HTR-8/SVneo (cell line): ENCODE results near the gene CYREN.
"Not testable (repeated sequence)": the region's sequence is repeated elsewhere in the genome, so short reads cannot be mapped to it uniquely, and the experiment has no call there.

Experiments used
- DNase-seq: peaks from one replicate; pipeline ENCODE4 v3.0.0; 2011; ENCODE audit warnings: low spot score, mixed read lengths; ENCODE audit not compliant: insufficient read length
- FAIRE-seq: peaks from 2 replicates; lab custom pipeline; 2011; peaks lifted over from hg19 to GRCh38; lab: Jason Lieb, UNC

CYREN gene

DNA sequence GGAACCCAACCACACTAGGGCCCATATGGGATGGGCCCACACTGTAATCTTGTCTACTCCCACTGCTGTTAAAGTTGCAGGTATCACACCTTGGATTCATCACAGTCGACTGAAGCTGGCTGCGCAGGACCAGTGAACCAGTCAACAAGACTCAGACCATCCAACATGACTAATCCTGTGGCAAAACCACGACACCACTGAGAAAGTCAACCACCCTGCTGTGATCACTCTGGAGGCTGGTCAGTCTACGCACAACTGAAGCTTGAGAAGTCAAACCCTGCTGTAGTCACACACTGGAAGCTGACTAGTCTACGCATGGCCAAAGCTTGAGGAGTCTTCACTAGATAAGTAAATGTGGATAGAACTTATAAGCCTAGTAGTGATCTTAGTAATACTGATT, 9.6 kb upstream of the CYREN start:
- FAIRE-seq (no peak), DNase-seq (no peak)

DNA sequence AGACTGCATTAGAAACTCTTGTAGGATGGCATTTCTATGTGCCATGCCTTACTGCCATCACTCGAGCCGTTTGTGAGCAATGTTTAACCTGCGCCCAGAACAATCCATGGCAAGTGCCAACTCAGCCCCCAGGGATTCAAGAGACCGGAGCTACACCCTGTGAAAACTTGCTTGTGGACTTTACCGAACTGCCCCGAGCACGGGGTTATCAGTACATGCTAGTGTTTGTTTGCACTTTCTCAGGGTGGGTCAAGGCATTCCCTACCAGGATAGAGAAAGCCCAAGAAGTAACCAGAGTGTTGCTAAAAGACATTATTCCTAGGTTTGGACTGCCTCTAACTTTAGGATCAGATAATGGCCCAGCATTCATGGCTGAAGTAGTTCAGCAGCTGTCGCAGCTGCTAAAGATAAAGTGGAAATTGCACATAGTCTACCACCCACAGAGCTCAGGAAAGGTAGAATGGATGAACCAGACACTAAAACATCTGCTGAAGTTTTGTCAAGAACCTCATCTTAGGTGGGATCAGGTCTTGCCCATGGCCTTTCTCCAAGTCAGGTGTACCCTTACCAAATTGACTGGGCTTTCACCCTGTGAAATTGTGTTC, 8.9 kb upstream of the CYREN start:
- DNase-seq (no peak), FAIRE-seq (no peak)

DNA sequence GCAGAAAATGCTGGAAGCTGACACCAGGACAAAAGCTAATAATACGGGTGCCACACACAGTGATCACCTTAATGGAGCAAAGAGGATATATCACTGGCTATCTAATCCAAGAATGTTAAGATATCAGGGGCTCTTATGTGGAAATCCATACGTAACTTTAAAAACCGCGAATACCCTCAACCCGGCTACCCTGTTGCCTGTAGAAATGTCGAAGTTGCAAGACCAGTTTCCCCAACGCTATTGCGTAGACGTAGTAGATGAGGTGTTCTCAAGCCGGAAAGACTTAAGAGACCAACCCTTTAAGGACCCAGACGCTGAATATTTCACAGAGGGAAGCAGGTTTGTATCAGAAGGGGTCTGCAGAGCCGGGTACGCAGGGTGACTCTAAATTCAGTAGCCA, 7.9 kb upstream of the CYREN start:
- DNase-seq (no peak), FAIRE-seq (no peak)

DNA sequence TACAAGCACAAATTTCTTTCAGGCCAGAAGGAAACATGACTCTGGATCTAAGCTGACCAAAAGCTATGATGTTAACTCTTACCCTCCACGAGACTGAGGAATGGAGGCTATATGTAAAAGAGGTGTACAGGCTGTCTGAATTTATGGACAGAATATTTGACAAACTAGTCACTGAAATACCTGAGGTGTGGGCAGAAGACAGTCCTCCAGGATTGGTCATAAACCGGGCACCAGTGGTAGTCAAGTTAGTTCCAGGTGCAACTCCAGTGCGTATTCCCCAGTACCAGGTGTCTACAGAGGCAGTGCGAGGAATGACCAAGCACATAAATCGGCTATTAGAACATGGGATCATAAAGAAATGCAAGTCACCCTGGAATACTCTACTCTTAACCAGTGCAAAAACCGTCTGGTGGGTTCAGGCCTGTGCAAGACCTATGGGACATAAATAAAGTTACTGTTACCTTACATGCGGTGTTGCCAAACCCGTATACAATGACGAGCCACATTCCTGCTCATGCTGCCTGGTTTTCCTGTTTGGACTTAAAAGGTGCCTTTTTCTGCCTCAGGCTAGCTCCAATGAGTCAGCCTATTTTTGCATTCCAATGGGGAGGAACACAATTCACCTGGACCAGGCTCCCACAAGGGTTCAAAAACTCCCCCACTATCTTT, 6.7 kb upstream of the CYREN start:
- FAIRE-seq (no peak), DNase-seq (no peak)

DNA sequence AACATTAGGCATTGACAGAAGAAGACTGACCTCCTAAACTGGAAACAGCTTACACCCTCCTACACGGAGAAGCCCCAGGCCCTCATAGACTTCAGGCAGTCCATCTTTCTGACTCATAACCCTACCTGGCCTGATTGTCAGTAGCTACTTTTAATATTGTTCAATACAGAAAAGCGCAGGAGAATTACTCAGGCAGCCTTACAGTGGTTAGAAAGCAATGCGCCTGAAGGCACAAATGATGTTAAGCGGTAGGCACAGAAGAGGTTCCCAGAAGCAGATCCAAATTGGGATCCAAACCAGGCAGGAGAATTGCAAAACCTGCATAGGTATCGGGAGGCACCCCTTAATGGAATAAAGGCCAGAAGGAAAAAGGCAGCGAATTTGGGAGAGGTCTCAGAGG, 5.4 kb upstream of the CYREN start:
- DNase-seq (no peak), FAIRE-seq (no peak)

DNA sequence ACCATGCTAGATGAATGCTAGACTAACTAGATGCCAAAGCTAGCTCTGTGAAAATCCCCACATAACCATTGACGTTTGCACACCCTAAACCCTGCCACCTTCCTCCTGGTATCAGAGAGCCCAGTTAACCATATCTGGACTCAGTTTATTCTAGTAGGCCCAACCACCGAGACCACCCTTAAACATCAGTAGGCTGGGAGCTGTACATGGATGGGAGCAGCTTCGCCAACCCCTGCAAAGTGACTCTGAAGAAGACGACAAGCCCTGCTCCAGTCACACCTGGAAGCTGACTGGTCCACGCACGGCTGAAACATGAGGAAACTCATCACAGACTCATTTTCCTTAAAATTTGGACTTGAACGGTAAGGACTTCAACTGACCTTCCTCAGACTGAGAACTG, 4.4 kb upstream of the CYREN start:
- DNase-seq = no peak
- FAIRE-seq = no peak

DNA sequence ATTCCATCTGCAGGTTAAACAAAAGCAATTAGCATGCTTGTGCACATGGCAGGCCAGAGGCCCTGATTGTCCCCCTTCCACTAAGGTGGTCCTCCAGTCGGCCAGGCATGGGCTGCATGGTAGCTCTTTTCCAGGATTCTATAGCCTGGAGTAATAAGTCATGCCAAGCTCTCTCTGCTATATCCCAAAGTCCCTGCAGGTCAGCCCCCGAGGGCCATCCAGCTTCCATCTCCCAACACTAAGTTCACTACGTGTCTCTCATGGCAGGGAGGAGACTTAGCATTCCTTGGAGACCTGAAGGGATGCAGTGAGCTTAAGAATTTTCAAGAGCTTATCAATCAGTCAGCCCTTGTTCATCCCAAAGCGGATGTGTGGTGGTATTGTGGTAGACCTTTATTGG, 3.4 kb upstream of the CYREN start:
- not testable (repeated sequence) for FAIRE-seq, DNase-seq

DNA sequence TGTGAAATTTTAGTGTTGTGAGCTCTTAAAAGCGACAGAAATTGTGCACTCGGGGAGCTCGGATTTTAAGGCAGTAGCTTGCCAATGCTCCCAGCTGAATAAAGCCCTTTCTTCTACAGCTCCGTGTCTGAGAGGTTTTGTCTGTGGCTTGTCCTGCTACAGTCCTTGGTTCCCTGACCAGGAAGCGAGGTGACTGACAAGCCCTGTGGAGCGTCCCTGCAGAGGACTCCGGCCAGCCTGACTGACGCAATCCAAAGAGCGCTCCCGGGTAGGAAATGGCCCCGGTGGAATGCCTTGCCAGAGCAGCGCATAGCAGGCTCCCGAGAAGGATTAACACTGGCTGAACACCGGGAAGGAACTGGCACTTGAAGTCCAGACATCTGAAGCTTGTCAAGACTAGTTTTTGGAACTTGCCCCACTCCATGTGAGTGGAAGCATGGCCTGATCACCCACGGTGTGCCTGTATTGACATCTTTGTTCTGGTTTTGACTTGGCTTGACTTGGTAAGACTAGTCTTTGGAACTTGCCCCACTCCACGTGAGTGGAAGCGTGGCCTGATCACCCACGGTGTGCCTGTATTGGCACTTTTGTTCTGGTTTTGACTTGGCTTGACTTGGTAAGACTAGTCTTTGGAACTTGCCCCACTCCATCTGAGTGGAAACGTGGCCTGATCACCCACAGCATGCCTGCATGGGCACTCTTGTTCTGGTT, 1.2 kb upstream of the CYREN start:
- FAIRE-seq, DNase-seq: not testable (repeated sequence)

DNA sequence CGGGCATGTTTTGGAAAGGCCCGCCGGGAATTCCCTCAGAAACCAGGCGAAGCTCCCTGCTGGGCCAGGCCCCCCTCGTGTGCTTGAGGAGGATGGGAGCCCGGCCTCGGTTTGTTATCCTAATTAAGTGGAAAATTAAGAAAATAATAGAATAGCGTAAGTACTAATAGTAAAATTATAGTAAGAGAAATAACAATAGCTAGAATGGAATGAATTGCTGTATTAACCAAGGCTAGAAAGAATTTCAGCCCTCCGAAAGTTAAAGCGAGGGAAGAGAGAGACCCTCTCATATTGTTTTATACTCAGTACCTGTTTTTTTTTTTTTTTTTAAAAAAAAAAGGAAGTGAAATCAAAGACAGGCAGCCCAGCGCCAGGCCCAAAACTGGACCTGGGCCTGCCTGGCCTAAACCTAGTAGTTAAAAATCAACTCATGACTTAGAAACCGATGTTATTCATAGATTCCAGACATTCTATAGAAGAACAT, 533 bp upstream of the CYREN start:
- not testable (repeated sequence) for FAIRE-seq, DNase-seq

DNA sequence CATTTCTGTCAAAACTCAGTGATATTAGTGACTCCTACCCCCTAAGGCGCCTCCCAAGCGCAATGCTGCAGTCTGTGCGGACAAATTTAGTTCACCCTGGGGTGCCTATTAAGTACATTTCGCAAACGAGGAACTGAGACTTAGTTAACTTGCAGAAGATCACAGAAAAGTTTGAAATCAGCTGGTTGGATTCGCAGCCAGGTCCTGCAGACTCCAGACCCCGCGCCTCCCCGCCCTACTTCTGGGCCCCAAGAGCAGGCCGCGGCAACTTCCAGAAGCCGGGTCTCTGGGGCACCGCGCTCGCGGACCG, 588 bp downstream of the CYREN start:
- FAIRE-seq (no peak), DNase-seq (no peak)

DNA sequence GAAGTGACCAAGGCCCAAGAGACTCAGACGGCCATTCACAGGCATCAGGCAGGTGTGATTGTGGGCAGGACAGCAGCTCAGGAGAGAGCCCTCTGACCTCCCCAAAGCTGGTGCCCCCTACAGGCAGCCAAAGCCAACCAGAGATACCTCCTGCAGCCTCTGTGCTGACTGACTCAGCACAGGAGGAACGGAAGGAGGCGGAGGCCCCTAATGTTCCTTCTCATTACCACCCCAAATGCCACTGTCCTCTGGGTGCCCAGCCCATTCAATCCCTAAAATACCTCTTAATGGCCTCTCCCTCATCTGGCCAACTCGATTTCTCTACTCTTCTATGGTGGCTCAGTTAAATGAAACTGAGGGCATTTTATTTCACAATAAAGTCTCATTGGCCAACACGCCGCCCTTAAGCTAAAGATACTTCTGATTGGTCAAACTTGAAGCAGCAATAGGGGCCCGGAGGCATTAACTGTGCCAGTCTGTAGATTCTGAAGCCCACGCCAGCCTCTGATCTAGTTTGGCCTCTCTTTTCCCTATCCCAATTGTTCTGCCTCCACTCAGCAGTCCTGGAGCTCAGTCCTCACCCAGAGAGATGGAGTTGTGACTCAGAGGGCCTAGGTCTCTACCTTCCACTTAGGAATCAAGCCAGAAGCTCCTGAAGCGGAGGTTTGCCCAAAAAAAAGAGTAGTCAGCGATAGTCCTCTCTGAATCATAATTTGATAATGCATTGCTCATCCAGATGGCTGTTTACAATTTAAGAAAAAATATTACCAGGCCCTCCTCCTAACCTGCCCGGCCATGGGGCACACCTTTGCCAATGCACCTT, 1.2 kb downstream of the CYREN start:
- DNase-seq (no peak), FAIRE-seq (no peak)

DNA sequence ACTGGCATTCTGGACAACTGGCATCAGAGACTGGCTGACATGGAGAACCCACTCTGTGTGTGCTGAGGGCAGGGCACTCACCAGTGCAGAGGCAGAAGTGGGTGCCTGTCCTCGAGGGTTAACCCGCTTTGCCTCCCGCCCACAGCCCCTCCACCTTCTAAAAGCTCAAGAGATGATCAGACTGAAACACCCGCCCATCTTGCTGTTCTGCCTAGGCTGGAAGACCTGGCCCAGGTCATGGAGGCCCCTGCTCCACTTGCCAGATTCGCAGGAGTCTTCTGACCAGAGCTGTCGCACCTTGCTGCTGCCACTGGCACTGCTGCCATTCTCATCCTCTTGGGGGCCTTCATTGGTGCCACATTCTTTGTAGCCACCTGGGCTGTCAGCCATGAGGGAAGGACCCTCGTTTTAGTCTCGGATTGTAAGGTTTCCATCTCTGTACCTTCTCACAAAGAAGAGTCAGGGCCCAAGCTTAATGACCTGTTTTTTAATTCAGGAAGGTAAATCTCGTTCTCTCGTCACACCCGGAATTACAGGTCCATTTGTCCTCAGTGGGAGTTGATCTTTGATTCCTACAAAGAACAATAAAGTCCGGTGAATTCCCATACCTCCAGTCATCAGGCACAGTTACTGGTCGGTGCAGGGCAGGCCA, 1.9 kb downstream of the CYREN start:
- no peak for FAIRE-seq
- no peak for DNase-seq

DNA sequence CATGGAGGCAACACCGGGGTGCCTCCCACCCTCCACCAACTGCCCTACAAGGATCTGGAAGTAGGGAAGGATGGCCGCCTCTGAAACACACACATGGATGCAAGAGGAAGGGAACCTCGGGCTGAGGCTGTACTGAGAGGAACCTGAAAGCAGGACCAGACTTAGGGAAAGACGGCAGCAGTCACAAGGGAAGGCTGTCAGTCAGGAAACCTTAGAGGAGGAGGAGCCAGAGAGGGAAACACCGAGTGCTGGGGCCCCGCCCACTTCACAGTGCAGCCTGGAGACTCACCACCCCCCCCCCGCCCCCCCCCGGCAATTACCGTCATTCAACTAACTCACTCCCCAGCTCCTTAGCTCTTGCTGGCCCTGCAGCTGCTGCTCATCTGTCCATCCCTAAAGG, 2.5 kb downstream of the CYREN start:
- FAIRE-seq (no peak), DNase-seq (no peak)

DNA sequence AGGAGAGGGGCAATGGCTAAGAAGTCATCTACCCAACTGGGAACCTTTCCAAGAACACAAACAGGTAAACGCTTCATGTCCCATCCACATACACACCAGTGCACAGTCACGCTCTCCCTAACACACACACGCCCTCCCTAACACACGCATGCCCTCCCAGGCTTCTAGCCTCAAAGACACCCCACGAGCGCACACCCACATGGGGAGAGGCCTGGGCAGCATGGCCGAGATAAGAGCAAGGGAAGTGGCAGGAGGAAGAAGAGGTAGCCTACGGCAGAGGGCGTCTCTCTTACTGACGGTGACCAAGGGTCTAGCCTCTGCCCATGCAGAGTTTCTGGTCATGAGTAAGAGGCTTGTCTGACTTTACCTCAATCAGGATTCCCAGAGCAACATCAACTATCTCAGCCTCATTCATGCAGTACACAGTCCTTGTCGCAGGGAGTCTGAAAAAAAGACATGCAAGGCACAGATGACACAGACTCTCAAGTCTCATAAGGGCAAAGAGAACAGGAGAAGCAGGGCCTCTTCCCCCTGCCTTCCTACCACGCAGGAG, 3.1 kb downstream of the CYREN start:
- DNase-seq = no peak
- no peak for FAIRE-seq

DNA sequence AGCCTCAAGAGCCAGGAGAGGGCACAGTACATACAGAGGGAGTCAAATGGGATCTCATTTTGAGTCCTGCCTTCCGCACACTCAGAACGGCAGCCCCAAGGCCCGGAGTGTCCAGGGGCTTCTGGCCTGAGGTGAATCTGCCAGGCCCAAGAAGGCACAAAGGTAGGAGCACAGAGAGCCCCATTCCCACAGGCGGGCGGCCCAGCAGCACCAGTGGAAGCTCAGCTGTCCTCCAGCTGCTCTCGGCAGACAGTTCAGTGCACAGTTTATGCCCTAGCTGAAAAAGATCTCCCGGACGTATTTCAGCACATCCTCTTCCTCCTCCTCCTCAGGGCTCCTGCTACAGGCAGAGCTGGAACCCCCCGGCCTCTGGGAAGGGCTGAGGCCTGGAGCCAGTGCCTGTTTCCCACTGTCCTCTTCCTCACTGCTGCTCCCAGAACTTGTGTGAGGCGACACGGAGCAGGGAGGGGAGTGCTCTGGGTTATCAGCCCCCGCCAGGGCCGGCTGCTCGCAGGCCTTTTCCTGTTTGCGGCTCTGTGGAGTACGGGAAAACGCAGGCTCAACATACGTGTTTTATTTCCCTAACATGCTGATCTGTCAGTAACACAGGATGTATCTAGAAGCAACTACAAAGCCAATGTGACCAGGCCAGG, 4.0 kb downstream of the CYREN start:
- DNase-seq (no peak), FAIRE-seq (no peak)

DNA sequence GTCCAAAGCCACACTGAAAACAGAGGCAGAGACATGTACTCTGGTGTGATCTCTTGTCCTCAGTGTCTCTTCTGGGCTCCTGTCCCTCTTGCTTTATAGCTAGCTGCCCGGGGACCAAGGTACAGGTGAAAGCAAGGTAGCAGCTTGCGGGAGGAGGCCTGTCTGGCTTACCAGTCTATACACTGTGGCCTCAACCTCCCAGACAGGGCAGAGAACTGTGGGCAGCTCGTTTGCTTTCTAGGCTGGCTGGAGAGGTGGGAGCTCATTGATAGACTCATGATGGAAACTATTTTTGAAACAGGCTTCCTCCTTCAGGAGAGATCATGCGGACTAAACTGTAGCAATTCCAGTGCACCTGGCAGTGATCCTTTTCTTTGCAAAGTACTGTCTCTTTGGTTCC, 4.6 kb downstream of the CYREN start:
- no peak for FAIRE-seq
- no peak for DNase-seq

DNA sequence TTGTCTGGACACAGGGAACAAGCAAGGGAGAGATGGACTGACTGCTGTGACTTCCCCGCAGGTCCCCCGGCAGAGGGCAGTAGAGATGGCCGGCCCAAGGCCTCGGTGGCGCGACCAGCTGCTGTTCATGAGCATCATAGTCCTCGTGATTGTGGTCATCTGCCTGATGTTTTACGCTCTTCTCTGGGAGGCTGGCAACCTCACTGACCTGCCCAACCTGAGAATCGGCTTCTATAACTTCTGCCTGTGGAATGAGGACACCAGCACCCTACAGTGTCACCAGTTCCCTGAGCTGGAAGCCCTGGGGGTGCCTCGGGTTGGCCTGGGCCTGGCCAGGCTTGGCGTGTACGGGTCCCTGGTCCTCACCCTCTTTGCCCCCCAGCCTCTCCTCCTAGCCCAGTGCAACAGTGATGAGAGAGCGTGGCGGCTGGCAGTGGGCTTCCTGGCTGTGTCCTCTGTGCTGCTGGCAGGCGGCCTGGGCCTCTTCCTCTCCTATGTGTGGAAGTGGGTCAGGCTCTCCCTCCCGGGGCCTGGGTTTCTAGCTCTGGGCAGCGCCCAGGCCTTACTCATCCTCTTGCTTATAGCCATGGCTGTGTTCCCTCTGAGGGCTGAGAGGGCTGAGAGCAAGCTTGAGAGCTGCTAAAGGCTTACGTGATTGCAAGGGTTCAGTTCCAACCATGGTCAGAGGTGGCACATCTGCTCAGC, 6.0 kb downstream of the CYREN start:
- DNase-seq (no peak), FAIRE-seq (no peak)

DNA sequence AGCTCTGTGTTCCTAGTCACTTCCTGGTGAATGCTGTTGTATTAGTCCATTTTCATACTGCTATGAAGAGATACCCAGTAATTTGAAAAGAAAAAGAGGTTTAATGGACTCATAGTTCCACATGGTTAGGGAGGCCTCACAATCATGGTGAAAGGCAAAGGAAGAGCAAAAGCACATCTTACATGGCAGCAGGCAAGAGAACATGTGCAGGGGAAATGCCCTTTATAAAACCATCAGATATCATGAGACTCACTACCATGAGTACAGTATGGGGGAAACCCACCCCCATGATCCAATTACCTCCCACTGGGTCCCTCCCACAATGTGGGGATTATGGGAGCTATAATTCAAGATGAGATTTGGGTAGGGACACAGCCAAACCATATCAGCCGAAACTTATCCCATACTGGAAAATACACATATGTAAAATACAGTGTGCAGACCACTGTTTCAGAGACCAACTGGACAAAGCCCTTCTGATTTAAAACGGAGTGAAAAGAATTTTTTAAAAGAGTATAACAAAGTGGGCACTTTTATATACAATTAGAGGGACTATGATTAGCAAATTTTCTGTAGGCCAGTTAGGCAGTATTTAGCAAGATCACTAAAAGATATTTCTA, 8.0 kb downstream of the CYREN start:
- FAIRE-seq = no peak
- DNase-seq = no peak

DNA sequence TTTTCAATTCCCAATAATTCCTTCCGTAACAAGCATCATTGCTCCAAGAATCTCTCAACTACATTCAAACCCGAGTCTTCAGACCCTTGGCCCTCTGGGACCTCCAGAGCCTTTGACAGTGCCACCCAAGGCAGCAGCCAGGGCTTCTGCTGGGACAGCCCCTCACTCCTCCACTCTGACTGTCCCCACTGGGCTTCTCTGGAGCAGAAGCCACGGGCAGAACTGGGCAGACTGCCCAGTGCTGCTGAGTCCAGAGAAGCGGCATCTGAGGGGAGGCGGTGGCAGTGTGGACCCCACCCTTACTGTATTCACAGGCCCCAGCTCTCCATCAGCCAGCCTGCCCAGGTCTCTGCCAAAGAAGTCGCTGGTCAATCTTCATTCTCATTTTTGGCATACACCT, 8.8 kb downstream of the CYREN start:
- DNase-seq (no peak), FAIRE-seq (no peak)
